Peyer's patch (tissue), 4 donors: ENCODE measurements around the gene ANGPTL4.

Experiments used
- POLR2A ChIP-seq, 2 donors: fragments of 450-650 bp; IDR thresholded peaks; one replicate each; pipeline ENCODE4 v1.5.1; 2017; ENCODE audit warnings: antibody characterized with exemption in 2 of 2, mild to moderate bottlenecking in 2 of 2, moderate library complexity in 2 of 2
- TF ChIP-seq, protein P1 (sequence below), 6 experiments: fragments of 450-650 bp in 4 of 6; fragments of 200-600 bp in 2 of 6; sonication (generic) in 1 of 6; IDR thresholded peaks; one replicate each; pipeline ENCODE4 v1.5.1; 2017 to 2019; ENCODE audit warnings: antibody characterized with exemption in 6 of 6, mild to moderate bottlenecking in 3 of 6, moderate library complexity in 1 of 6

DNA sequence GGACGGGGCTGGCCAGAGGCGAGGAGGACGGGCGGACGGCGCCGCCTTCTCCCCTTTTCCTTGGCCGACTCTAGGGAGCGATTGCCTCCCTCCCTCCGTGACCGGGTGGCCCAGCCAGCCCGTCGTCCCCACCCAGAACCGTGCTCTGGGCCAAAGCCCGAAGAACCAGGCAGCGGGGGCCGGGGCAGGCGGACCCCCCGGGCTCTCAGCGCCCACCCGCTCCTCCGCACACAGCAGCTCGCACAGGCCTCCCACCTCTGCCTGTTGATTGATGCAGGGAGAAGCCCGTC lies 39.8 kb downstream of the ANGPTL4 start:
- TF ChIP-seq, protein P1, sequence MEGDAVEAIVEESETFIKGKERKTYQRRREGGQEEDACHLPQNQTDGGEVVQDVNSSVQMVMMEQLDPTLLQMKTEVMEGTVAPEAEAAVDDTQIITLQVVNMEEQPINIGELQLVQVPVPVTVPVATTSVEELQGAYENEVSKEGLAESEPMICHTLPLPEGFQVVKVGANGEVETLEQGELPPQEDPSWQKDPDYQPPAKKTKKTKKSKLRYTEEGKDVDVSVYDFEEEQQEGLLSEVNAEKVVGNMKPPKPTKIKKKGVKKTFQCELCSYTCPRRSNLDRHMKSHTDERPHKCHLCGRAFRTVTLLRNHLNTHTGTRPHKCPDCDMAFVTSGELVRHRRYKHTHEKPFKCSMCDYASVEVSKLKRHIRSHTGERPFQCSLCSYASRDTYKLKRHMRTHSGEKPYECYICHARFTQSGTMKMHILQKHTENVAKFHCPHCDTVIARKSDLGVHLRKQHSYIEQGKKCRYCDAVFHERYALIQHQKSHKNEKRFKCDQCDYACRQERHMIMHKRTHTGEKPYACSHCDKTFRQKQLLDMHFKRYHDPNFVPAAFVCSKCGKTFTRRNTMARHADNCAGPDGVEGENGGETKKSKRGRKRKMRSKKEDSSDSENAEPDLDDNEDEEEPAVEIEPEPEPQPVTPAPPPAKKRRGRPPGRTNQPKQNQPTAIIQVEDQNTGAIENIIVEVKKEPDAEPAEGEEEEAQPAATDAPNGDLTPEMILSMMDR (IDR thresholded peaks at IDR 0.05), result no peak
- no peak for TF ChIP-seq POLR2A (IDR thresholded peaks at IDR 0.05)
